GM19397 (cell line): ENCODE measurements around the gene C19orf12.
"Not testable (repeated sequence)": the region's sequence is repeated elsewhere in the genome, so short reads cannot be mapped to it uniquely, and the experiment has no call there.

Source experiments
- ATAC-seq: cut with Tn5 transposase; IDR thresholded peaks from one replicate; pipeline ENCODE4 v1.9.1; 2021; ENCODE audit warnings: mild to moderate bottlenecking, moderate library complexity; ENCODE audit not compliant: unreplicated experiment

Gene C19orf12

GRCh38 chr19:29731331-29731850 lies 16.3 kb upstream of the C19orf12 start:
- ATAC-seq = no peak

GRCh38 chr19:29727906-29728305 lies 12.8 kb upstream of the C19orf12 start:
- ATAC-seq = no peak

GRCh38 chr19:29724746-29725145 lies 9.7 kb upstream of the C19orf12 start:
- no peak for ATAC-seq

- ATAC-seq = no peak
Observed at GRCh38 chr19:29724102-29724641, 9.1 kb upstream of the C19orf12 start.

GRCh38 chr19:29717051-29717450 lies 2.0 kb upstream of the C19orf12 start:
- ATAC-seq = no peak

GRCh38 chr19:29715701-29716581 lies 880 bp upstream of the C19orf12 start:
- no peak for ATAC-seq

- ATAC-seq = peak; percentile 12
Observed at GRCh38 chr19:29714371-29714952, 599 bp downstream of the C19orf12 start.

GRCh38 chr19:29712744-29713516 lies 2.1 kb downstream of the C19orf12 start:
- ATAC-seq = no peak

- ATAC-seq = no peak
Observed at GRCh38 chr19:29711584-29712132, 3.4 kb downstream of the C19orf12 start.

GRCh38 chr19:29709440-29709798 lies 5.6 kb downstream of the C19orf12 start:
- ATAC-seq = not testable (repeated sequence)

- no peak for ATAC-seq
Observed at GRCh38 chr19:29708554-29709439, 6.3 kb downstream of the C19orf12 start.

- no peak for ATAC-seq
Observed at GRCh38 chr19:29706635-29707034, 8.4 kb downstream of the C19orf12 start.

- no peak for ATAC-seq
Observed at GRCh38 chr19:29705706-29706105, 9.4 kb downstream of the C19orf12 start.

- ATAC-seq = no peak
Observed at GRCh38 chr19:29704562-29705558, 10.2 kb downstream of the C19orf12 start.

- ATAC-seq = no peak
Observed at GRCh38 chr19:29702963-29703320, 12.1 kb downstream of the C19orf12 start.

- ATAC-seq = no peak
Observed at GRCh38 chr19:29702161-29702962, 12.7 kb downstream of the C19orf12 start.

GRCh38 chr19:29700498-29700897 lies 14.6 kb downstream of the C19orf12 start:
- no peak for ATAC-seq

GRCh38 chr19:29699861-29700260 lies 15.2 kb downstream of the C19orf12 start:
- no peak for ATAC-seq
